ENCODE measurements around the gene GNL1.
A peak's percentile ranks its signal among the peaks of the same experiment; 100 is the strongest.

GNL1 gene

GRCh38 chr6:30491991-30492952 is 64.0 kb downstream of the GNL1 start:
- Mint-ChIP-seq H3K4me1 (peaks cover 71% of the 10 kb centered on the region), H3K4me3 (peak overlapping the region; percentile 99), H3K27ac (peak overlapping the region; percentile 100), H3K36me3 (peaks cover 60% of the 10 kb centered on the region), H3K27me3 (peaks cover 11% of the 10 kb centered on the region), H3K9me3 (peaks cover 5% of the 10 kb centered on the region)
- CTCF ChIA-PET: interaction anchor here (0.8 to 5.6 kb wide), 14 partner anchors 10 to 63 kb away, joined by 3 to 76 read pairs (median 4); no protein-coding TSS in a partner anchor
- peak; percentile 38 for DNase-seq

Data from activated naive CD4-positive, alpha-beta T cell treated with anti-CD3 and anti-CD28 coated beads, Interleukin-2, amount 10 ng/mL, durations not matched to agents 7 days and 5 days (primary cell).